NCI-H146 (cell line): Measurements from ENCODE around the gene RNF227.

Experiments used
- DNase-seq: peaks from one replicate; lab custom pipeline; 2025; lab: John Stamatoyannopoulos, UW

RNF227 gene

DNA sequence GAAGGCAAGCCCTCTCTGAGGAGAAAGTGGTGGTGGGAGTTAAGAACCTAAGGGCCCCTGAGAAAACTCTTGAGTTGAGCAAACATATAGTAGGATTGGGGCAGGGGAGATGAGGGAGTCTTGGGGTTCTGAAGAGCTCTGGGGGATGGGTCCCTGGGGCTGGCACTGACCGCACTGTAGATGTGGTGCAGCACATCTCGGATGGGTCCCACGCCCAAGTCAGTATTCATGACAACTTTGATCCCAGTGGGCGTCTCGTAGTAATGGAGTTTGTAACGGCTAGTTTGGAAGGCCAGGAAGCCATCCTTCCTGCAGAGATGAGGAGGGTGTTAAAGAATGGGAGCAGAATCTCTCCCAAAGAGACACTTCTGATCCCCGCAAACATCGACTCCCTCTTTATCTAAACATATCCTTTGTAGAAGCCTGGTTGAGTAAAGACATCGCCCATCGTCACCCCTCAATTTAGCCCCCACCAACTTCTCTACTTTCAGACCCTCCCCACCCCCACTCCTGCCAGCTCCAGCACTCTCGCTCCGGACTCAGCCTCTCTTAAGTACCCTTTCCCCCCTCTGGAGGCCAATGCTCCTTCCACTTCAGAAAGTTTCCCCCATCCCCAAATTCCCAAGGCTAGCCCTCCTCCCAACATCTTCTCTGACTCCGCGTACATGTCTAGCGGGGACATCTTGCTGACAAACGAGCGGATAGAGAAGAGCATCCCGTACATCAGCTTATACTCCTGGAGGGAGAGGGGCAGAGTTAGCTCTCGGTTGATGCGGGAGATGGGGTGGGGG lies 14.9 kb upstream of the RNF227 start:
- peak; percentile 37 for DNase-seq

DNA sequence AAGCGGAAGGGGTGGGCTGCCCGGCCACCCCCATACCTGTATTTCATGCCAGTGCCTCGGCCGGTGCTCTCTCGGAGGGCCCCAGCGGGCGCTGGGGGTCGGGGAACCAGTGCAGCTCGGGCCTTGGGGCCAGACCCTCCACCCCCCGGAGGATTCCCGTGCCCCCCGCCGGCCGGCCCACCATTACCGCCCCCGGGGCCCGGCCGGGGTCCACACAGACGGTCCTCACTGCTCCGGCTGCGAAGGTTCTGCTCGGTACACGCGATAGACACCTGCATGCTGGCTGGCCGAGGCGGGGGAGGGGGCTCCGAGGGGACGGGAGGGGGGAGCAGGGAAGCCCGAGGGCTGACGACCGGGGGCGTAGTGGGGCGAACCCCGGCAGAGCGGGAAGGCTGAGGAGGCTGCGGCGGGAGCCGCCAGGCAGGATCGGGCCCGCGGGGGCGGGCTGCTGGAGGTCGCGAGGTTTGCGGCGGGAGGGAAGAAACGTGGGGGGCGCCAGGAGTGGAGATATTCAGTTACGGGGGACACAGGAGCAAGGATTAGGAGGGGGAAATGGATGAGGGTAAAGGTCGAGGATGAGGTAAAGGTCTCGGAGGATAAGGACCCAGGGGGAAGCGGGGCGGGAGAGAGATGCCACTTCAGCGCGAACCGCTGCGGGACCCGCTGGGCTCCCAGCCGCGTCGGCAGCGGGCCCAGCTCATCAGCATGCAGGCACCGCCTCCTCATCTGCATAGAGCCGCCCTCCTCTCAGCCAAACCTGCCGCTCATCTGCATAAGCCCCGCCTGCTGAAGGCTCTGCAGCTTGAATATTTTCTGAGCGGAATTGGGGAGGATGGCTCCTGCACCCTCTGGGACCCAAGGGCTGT lies 13.3 kb upstream of the RNF227 start, which contains the start of gene KCNAB3:
KCNAB3 (minus strand) TSS at position 699 of the 866 bp plus-strand sequence; CDS start at position 278, 421 bp downstream.
- no peak for DNase-seq

DNA sequence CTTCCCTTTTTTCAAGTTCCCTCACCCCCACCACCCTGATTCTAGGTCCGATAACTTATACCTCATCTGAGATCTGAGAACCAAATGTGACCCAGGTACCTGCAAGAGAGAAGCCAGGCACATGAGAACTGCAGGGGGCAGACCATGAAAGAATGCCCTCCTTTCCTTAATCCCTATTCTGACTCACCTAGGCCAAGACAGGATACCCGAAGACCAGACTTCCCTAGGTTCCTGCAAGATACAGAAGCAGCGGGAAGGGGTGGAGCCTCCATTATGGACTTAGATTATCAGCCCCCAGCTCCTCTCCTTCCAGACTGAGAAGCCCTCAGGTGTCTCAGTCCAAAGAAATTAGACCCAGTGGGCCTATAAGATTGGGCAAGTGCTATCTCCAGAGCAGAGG lies 11.5 kb upstream of the RNF227 start:
- DNase-seq, result no peak

DNA sequence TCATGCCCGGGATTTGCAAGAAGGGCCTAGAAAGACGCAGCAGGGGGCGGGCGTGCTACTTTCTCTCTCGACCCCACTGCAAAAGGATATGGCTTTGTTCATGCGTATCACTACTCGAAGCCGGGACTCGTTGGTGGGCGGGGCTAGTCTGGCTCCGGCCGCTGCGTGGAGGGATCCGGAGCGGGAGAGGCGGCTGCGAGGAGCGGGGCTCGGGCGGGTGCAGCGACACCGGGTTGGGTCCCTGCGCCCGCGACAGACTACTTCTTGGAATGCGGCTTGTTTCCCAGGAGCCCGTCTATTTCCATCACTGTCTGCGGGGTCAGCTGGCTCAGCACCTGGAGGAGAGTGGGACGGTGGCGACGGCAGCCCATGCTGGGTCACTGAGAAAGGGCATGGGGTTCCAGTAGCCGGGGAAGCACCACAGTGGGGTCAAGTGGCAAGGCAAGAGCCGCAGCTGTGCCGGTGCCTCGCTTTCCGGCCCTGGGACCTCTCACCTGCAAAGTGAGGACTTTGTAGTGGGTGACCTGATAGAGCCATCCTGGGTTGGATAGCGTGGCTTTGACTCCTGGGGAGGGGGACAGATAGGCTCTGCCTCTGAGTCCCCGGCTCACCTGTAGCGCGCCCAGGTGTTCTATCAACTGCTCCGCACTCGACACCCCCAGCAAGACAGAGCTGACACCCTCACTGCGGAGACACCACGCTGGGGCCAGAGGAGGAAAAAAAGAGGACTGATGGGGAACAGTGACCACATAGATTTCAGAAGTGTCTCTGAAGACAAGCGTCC lies 6.9 kb upstream of the RNF227 start:
- DNase-seq, result peak; percentile 87

DNA sequence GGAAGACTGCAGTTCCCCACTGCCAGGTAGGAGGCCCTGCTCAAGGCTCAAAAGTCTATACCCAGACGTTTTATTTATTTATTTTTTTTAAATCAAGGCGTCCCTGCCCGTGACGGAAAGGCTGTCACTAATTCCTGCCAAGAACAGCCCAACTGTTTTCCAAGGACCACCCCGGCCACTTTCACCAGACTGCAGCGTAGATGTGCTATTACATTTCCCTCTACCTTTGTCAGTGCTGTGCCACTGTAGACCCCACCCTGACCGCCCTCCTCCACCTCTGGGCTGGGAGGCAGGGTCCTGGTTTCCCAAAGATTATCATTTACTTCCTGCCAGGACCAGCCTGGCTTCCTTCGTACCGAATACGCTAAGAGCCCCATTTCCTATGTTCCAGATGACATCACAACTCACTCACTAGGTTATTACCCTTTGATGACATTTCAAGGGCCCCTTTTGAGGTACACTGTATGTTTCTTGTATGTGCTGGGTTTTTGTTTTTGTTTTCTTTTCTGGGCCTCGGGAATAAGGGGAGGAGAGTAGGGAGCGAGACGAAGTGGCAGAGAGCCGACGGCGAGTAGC lies 6.3 kb upstream of the RNF227 start:
- DNase-seq, result no peak

DNA sequence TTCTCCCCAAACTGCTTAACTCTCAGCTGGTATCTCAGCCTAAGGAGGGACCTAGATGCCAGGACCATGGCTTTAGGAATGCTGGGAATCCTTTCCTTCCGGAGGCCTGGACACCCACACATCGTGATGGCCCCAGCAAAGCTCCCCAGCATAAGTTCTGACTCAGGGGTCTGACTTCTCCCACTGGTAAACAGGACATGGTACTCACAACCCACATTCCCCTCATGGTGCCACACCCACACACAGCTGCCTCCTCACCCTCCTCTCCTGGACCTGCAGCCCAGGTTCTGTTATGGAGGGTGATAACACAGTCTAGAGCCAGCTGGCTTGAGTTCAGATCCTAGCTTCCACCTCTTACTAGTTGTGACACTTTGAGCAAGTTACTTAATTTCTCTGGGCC lies 719 bp upstream of the RNF227 start:
- no peak for DNase-seq

DNA sequence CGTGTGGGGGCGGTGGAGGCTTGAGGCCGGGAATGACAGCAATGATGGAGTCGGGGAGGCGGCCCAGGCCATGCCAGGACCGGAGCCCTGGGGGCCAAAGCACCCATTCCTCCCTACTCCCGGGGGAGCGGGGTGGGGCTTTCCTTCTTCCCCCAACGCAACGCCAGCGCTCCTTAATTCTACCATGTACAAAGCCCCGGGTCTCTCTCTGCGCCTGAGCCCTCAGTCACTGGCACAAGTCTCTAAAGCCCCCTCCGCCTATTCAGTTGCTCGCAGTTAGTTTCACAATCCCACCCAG lies 245 bp upstream of the RNF227 start:
- DNase-seq, result no peak

DNA sequence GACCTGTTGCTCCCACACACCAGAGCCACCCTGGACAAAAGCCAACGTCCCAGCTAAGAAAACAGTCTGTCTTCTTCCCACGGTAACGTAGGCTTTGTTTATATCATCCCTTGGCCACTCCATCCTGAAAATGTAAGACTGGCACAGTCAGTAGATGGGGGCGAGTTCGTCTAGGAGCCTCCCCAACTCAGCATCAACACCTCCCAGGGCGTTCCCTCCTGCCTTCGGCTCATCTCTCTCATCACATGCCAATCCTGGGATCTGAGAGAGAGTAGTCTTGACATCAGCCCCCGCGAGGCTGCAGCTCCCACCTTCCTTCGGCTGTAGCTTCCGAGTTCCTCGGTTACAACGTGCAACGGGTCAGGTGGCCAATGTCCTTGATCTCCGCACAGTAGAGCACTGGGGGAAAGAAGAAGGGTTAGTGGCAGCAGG lies 894 bp downstream of the RNF227 start:
- no peak for DNase-seq

DNA sequence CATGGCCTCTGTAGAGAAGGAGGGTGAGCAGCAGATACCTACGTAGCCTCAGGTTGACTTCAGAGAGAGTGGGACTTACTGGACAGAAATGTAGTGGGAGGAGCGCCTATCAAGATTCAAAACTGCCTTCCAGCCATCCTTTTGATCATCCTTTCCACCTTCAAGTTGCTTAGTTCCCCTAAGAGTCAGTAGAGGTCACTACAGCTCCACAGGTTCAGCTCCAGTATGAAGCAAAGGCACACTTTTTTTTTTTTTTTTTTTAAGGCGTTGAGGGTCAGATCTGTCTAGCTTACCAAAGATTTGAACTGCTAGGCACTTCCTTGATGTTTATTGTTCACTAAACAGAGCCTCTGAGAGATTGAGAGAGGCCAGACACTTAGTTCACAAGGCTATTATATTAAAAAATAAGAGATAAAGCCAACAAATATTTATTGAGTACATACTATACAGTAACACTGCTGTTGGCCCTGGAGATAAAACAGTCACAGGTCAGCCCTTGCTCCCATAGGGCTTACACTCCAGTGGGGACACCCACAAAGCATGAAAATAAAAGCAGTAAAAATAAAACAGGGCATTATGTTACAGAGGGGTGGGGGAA lies 3.1 kb downstream of the RNF227 start:
- peak; percentile 66 for DNase-seq

DNA sequence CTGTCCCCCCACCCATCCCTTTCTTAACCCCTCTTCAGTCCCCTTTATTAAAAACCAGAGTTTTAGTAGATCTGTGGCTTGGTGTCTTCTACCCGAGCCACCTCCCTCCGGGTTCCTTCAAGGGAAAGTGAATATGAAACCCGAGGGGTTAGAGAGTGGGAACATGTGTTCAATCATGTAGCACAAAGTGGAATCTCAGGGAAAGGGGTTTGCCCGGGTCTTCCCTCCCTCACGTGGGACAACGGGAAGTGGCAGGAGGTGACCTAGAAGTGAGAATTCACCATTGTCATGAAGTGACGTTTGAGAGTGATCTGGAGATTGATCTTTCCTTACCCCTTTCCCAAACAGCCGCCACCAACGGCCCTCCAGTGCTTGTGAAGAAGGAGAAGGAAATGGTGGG lies 5.0 kb downstream of the RNF227 start:
- DNase-seq, result no peak

DNA sequence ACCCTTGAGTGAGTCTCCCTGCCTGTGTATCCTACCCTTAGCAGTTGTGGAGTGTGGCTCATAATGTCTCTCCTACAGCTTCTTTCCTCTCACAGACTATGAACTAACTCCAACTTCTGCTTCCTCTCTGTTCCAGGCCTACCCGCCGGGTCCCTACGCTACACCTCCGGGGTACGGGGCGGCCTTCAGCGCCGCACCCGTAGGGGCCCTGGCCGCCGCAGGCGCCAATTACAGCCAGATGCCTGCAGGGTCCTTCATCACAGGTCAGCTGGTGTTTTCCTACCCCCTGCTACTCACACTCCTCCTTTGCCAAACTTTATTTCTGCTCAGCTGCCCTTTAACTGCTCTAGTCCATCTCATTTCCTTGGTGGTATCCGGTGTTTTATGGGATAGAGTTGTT lies 5.4 kb downstream of the RNF227 start:
- no peak for DNase-seq

DNA sequence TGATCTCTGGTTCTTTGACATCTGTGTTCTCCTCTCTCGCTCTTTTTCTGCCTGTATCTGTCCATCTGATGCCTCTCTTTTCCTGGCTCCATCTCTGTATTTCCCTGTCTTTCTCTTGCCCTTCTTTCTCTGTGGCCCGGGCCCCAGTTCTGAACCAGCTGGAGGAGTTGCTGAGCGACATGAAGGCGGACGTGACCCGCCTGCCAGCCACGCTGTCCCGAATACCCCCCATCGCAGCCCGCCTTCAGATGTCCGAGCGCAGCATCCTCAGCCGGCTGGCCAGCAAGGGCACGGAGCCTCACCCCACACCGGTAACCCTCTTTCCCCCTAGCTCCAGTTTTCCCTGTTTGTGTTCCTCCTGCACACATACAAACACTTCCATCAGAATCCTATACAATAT lies 5.8 kb downstream of the RNF227 start:
- DNase-seq, result no peak

DNA sequence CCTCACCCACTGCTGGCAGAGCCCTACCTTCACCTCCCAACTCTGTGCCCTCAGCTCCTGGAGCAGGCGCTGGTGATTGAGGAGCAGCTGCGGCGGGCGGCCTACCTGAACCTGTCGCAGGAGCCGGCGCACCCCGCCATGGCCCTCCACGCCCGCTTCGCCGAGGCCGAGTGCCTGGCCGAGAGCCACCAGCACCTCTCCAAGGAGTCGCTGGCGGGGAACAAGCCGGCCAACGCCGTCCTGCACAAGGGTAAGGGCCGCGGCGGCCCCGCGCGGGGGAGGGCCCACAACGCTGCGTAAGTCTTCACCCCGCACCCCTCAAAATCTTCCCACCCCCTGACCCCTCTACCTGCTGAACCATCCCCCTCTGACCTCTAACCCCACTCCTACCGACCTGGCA lies 7.0 kb downstream of the RNF227 start:
- DNase-seq, result no peak

DNA sequence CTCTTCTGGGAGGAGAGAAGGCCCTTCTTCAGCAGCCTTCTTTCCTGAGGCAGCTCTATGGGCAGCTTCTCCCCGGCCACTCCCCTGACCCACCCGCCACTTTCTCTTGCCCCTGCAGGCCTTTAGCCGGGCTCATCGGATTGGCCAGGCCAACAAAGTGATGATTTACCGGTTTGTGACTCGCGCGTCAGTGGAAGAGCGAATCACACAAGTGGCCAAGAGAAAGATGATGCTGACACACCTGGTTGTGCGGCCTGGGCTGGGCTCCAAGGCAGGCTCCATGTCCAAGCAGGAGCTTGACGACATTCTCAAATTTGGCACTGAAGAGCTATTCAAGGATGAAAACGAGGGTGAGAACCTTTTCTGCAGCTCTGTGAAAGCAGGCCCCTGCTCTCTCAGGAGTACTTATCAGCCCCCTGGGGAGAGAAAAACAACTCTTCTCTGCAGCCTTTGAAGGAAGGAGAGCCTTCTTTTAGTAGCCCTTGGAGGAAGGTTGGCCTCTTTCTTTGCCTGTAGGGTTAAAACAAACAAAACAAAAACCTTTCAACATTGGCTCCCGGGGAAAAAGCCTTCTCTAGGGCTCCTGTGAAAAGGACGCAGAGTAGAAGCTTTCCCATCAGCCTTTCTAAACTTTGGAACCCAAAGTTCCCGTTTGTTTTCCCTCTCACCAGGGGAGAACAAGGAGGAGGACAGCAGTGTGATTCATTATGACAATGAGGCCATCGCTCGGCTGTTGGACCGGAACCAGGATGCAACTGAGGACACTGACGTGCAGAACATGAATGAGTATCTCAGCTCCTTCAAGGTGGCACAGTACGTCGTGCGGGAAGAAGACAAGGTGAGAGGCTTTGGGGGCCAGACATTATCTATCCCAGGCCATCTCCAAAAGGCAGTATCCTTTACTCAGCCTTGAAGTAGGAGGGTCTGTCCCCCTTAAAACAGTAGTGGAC lies 12.7 kb downstream of the RNF227 start:
- no peak for DNase-seq

DNA sequence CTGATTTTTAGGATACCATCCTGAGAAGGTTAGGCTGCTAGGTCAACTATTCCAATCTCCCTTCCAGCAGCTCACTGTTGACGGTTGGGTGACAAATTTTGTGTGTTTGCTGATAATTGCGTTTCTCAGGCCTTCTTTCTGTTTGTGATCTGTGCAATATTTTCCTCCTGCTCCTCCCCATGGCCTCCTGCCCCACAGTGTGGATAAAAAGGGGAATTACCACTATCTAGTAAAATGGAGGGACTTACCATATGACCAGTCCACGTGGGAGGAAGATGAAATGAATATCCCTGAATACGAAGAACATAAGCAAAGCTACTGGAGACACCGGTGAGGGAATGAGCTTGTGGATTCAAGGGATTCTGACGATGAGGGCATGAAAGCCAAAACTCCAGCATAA lies 18.3 kb downstream of the RNF227 start:
- peak; percentile 8 for DNase-seq

DNA sequence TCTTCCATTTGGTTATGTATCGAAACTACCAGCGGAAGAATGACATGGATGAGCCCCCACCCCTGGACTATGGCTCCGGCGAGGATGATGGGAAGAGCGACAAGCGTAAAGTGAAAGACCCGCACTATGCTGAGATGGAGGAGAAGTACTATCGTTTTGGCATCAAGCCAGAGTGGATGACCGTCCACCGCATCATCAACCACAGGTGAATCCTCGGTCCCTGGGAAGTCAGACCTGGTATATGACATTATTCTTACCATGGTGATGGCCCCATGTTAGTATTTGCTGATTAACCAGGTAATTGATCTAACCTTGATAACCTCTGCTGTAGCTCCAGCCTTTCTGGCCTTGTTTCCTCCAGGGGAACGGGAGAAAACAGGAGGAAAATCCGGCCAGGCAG lies 19.0 kb downstream of the RNF227 start:
- no peak for DNase-seq

DNA sequence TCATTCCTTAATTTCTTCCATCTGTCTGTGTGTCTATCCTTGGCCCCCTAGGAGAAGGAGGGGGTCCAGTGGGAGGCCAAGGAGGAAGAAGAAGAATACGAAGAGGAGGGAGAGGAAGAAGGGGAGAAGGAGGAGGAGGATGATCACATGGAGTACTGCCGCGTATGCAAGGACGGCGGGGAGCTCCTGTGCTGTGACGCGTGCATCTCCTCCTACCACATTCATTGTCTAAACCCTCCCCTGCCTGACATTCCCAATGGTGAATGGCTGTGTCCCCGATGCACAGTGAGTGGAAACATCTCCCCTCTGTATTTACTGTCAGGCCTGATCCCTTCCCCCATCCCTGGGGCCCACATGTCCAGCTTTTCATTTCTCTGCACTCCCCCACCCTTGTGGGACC lies 21.2 kb downstream of the RNF227 start:
- DNase-seq, result no peak

DNA sequence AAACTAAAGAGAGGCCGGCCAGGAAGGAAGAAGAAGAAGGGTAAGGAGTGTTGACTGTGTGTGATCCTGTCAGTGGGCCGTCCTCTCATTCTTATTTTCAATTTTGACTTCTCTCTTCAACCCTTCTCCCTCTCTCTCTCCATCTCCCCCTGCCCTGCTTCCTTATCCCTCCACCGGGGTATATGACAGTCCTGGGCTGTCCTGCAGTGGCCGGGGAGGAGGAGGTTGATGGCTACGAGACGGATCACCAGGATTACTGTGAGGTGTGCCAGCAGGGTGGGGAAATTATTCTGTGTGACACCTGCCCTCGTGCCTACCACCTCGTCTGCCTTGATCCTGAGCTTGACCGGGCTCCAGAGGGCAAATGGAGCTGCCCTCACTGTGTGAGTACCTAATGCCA lies 21.9 kb downstream of the RNF227 start:
- DNase-seq, result no peak

DNA sequence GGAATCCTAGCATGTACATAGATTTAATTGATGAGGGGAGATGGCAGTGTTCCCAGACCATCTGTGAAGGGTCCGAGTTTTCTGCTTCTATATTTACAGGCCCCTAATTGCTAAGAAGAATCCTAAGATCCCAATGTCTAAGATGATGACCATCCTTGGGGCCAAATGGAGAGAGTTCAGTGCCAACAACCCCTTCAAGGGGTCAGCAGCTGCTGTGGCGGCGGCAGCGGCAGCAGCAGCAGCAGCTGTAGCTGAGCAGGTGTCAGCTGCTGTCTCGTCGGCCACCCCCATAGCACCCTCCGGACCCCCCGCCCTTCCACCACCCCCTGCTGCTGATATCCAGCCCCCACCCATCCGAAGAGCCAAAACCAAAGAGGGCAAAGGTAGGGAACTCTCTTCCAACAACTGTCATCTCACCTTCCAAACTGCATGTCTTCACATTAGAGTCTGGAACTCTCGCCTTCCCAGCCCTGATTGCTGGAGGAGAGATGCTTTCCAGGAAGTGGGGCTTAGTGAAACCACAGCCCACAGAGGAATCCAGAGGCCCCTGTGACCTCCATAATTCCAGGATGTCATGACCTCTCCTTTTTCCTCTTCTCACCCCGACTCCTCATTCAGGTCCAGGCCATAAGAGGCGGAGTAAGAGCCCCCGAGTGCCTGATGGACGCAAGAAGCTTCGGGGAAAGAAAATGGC lies 22.8 kb downstream of the RNF227 start:
- DNase-seq, result no peak
